HEK293 (cell line): ENCODE measurements around the gene ANTKMT.
A peak's percentile ranks its signal among the peaks of the same experiment; 100 is the strongest.

ENCODE experiments used
- GLI4 ChIP-seq: fragments of 450-650 bp; formaldehyde crosslinking; IDR thresholded peaks from 2 replicates; pipeline ENCODE4 v1.5.1; 2016; ENCODE audit warnings: missing biosample characterization, missing genetic modification characterization
- GLIS2 ChIP-seq: fragments of 450-650 bp; formaldehyde crosslinking; IDR thresholded peaks from 2 replicates; pipeline ENCODE4 v1.5.1; 2016; ENCODE audit warnings: missing biosample characterization, missing genetic modification characterization
- HIC1 ChIP-seq: fragments of 450-650 bp; formaldehyde crosslinking; IDR thresholded peaks from 2 replicates; pipeline ENCODE4 v1.5.1; 2016; ENCODE audit warnings: missing biosample characterization, missing genetic modification characterization
- KLF8 ChIP-seq: fragments of 450-650 bp; formaldehyde crosslinking; IDR thresholded peaks from 2 replicates; pipeline ENCODE4 v1.5.1; 2016; ENCODE audit warnings: missing biosample characterization, missing genetic modification characterization
- PATZ1 ChIP-seq: fragments of 450-650 bp; formaldehyde crosslinking; IDR thresholded peaks from 2 replicates; pipeline ENCODE4 v1.5.1; 2016; ENCODE audit warnings: missing biosample characterization, missing genetic modification characterization
- TRIM28 ChIP-seq: IDR thresholded peaks from 2 replicates; pipeline ENCODE4 v1.6.1; 2011; ENCODE audit warnings: low read length, control low read depth, borderline replicate concordance
- ZBTB1 ChIP-seq: fragments of 450-650 bp; formaldehyde crosslinking; IDR thresholded peaks from 2 replicates; pipeline ENCODE4 v1.5.1; 2016; ENCODE audit warnings: missing biosample characterization, missing genetic modification characterization
- ZBTB10 ChIP-seq: fragments of 450-650 bp; formaldehyde crosslinking; IDR thresholded peaks from 2 replicates; pipeline ENCODE4 v1.5.1; 2016; ENCODE audit warnings: missing biosample characterization, missing genetic modification characterization
- ZBTB21 ChIP-seq: fragments of 450-650 bp; formaldehyde crosslinking; IDR thresholded peaks from 2 replicates; pipeline ENCODE4 v1.5.1; 2017; ENCODE audit warnings: missing biosample characterization, missing genetic modification characterization
- ZBTB49 ChIP-seq: fragments of 450-650 bp; formaldehyde crosslinking; IDR thresholded peaks from 2 replicates; pipeline ENCODE4 v1.5.1; 2016; ENCODE audit warnings: missing biosample characterization, missing genetic modification characterization, low read depth
- ZEB2 ChIP-seq: fragments of 450-650 bp; formaldehyde crosslinking; IDR thresholded peaks from 2 replicates; pipeline ENCODE4 v1.5.1; 2016; ENCODE audit warnings: missing biosample characterization, missing genetic modification characterization
- ZFHX2 ChIP-seq: fragments of 450-650 bp; formaldehyde crosslinking; conservative IDR thresholded peaks from 2 replicates; pipeline ENCODE4 v1.5.1; 2016; ENCODE audit warnings: missing biosample characterization, missing genetic modification characterization
- ZFP37 ChIP-seq: fragments of 450-650 bp; formaldehyde crosslinking; IDR thresholded peaks from 2 replicates; pipeline ENCODE4 v1.5.1; 2016; ENCODE audit warnings: missing biosample characterization, missing genetic modification characterization
- ZNF2 ChIP-seq: fragments of 450-650 bp; formaldehyde crosslinking; IDR thresholded peaks from 2 replicates; pipeline ENCODE4 v1.5.1; 2016; ENCODE audit warnings: missing biosample characterization, missing genetic modification characterization
- ZNF324 ChIP-seq: fragments of 450-650 bp; formaldehyde crosslinking; IDR thresholded peaks from 2 replicates; pipeline ENCODE4 v1.5.1; 2016; ENCODE audit warnings: missing biosample characterization, missing genetic modification characterization
- ZNF350 ChIP-seq: fragments of 450-650 bp; formaldehyde crosslinking; IDR thresholded peaks from 2 replicates; pipeline ENCODE4 v1.5.0; 2017; ENCODE audit warnings: missing biosample characterization, mild to moderate bottlenecking, missing genetic modification characterization
- ZNF366 ChIP-seq: fragments of 450-650 bp; formaldehyde crosslinking; conservative IDR thresholded peaks from 2 replicates; pipeline ENCODE4 v1.5.1; 2016; ENCODE audit warnings: missing biosample characterization, missing genetic modification characterization
- ZNF48 ChIP-seq: fragments of 450-650 bp; formaldehyde crosslinking; IDR thresholded peaks from 2 replicates; pipeline ENCODE4 v1.5.1; 2016; ENCODE audit warnings: missing biosample characterization, missing genetic modification characterization
- ZNF501 ChIP-seq: fragments of 450-650 bp; formaldehyde crosslinking; IDR thresholded peaks from 2 replicates; pipeline ENCODE4 v1.5.1; 2016; ENCODE audit warnings: missing biosample characterization, missing genetic modification characterization
- ZNF555 ChIP-seq: fragments of 450-650 bp; formaldehyde crosslinking; conservative IDR thresholded peaks from 2 replicates; pipeline ENCODE4 v1.5.1; 2017; ENCODE audit warnings: missing biosample characterization, mild to moderate bottlenecking, missing genetic modification characterization, inconsistent platforms
- ZNF585B ChIP-seq: fragments of 450-650 bp; formaldehyde crosslinking; IDR thresholded peaks from 2 replicates; pipeline ENCODE4 v1.5.1; 2016; ENCODE audit warnings: missing biosample characterization, missing genetic modification characterization
- ZNF610 ChIP-seq: fragments of 450-650 bp; formaldehyde crosslinking; IDR thresholded peaks from 2 replicates; pipeline ENCODE4 v1.5.1; 2016; ENCODE audit warnings: missing biosample characterization, missing genetic modification characterization, borderline replicate concordance
- ZNF621 ChIP-seq: fragments of 450-650 bp; formaldehyde crosslinking; IDR thresholded peaks from 2 replicates; pipeline ENCODE4 v1.5.1; 2017; ENCODE audit warnings: missing biosample characterization, missing genetic modification characterization
- ZSCAN23 ChIP-seq: fragments of 450-650 bp; formaldehyde crosslinking; IDR thresholded peaks from 2 replicates; pipeline ENCODE4 v1.5.1; 2016; ENCODE audit warnings: missing biosample characterization, missing genetic modification characterization

The ANTKMT gene

GRCh38 chr16:677316-678190 is 43.4 kb upstream of the ANTKMT start (continued):
- TF ChIP-seq ZBTB10 (tag by site-specific recombination) (no peak), ZSCAN23 (tag by site-specific recombination) (no peak), ZNF324 (tag by site-specific recombination) (no peak), TRIM28 (no peak), ZBTB49 (tag by site-specific recombination) (no peak), ZNF555 (tag by site-specific recombination) (no peak), ZNF366 (no peak), ZNF585B (no peak), ZNF610 (tag by site-specific recombination) (no peak), GLIS2 (0 out of 2 replicates have a peak, but pooled peaks have one; percentile 30), ZBTB21 (tag by site-specific recombination) (no peak), ZEB2 (tag by site-specific recombination) (peak; percentile 37; the same call in 1 of the 2 replicates), ZNF350 (tag by site-specific recombination) (no peak), ZBTB1 (no peak), ZNF2 (tag by site-specific recombination) (no peak), ZNF48 (no peak), KLF8 (tag by site-specific recombination) (peak; percentile 63; the same call in 1 of the 2 replicates), ZNF621 (no peak), GLI4 (tag by site-specific recombination) (no peak), ZFP37 (tag by site-specific recombination) (no peak), PATZ1 (tag by site-specific recombination) (peak; percentile 29; the same call in 1 of the 2 replicates), HIC1 (tag by site-specific recombination) (no peak), ZNF501 (tag by site-specific recombination) (no peak), ZFHX2 (0 out of 2 replicates have a peak, but pooled peaks have one; percentile 20)
